HG02870 (cell line): Measurements from ENCODE around the gene OR52E4.

Experiments used
- ATAC-seq: cut with Tn5 transposase; IDR thresholded peaks from one replicate; pipeline ENCODE4 v1.9.1; 2021; ENCODE audit warnings: mild to moderate bottlenecking, moderate library complexity; ENCODE audit not compliant: unreplicated experiment

OR52E4 gene

DNA sequence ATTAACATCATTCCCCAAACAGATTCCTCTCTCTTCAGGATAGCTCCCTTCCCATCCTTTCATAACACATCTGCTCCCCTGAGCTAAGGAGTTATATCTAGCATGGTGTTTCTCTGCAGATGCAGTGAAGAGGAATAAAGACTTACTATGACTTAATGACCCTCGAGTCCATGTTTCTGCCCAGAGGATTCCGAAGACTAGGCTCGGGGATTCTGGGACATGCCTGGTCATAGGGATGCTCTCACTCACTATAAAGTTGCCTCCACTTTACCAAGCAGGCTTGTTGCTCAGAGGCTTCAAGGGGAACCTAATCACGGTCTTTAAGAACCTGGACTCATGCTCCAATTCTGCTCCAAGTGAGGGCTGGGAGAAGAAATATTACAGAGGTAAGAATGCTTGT, at the start of gene OR52E4:
Gene OR52E4 (plus strand): TSS at position 301 of the 400 bp plus-strand sequence. CDS start 3,664 bp downstream, outside the sequence.
- no peak for ATAC-seq

DNA sequence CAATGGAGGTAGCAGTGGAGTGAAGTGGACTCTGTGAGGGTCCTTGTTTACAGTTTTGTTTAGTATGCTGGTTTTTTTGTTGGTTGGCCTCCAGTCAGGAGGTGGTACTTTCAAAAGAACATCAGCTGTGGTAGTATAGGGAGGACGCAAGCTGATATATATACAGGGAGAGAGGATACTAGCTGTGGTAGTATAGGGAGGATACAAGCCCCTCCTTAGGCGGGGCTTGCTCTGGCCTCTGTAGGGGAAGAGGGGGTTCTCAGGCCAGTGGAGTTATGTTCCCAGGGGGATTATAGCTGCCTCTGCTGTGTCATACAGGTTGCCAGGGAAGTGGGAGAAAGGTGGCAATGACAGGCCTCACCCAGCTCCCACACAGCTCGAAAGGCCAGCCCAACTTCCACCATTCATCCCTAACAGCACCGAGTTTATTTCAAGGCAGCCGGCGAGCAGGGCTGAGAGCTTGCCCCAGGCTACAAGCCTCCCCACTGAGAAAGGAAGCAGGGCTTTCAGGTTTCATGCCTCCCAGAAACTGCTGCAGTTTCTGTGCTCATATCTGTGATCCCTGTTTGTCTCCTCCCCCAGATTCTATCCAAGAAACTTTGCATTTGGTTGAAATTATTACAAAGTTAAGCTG, 49.1 kb upstream of the OR52E4 start:
- no peak for ATAC-seq

DNA sequence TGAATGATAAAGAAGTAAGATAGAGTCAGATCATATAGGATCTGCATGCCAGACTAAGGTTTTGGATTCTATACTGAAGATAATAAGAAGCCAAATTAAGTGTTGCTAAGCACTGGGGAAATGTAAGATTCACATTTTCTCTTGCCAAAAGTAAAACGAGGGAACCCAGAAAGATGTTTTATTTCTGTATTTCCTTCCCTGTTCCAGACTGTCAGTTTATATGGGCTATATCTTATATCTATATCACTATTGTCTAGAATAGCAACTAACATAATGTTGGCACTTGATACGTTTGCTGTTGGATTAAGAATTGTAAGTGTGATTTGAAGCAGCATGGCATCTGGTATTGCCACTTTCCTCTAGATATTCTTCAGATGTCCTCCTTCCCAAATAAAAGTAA, 47.0 kb upstream of the OR52E4 start:
- no peak for ATAC-seq

DNA sequence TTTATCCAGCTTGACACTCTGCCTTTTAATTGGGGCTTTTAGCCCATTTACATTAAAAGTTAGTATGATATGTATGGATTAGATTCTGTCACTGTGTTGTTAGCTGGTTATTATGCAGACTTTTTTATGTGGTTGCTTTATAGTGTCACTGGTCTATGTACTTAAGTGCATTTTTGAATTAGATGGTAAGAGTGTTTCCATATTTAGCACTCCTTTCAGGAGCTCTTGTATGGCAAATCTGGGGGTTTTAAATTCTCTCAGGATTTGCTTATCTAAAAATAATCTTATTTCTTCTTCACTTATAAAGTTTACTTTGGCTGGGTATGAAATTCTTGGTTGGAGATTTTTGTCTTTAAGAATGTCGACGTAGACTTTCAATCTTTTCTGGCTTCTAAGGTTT, 42.7 kb upstream of the OR52E4 start:
- no peak for ATAC-seq

DNA sequence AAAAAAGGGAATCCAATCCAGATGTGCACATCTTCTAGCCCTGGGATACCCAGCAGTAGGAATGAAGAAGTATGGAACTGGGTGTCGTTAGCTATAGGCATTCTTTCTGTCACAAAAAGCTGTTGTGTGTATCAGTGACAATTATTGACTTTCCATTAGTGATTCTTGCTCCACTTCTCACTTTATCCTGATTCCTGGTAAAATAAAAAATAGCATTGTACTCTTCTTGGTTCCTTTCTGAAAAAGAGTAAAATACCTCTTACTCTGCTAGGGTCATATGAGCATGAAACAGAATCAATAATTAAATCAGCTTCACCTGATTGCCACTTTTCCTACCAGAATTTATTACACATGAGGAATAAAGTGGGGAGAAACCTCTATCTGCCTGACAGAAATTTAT, 38.6 kb upstream of the OR52E4 start, which contains the start of gene OR52E6:
Gene OR52E6 (minus strand): TSS at position 101 of the 400 bp plus-strand sequence. CDS start 0 bp downstream, at position 101.
- no peak for ATAC-seq

DNA sequence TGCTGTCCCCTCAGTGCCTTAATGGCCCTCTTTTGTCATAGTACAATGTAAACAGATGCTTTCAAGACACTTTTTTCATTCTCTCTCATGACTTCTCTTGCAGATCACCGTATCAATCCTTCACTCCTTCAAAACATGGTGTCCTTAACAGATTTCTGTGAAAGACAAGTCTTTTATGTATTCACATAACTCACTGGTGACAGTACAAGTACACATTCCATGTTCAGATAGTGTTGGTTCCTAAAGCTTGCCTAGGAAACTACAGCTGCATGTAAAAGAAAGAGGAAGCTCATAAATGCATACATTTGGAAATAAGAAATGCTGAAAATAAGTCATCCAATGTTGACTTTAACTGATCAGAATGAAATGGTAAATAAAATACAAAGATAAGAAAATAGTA, 33.7 kb upstream of the OR52E4 start:
- ATAC-seq: no peak

DNA sequence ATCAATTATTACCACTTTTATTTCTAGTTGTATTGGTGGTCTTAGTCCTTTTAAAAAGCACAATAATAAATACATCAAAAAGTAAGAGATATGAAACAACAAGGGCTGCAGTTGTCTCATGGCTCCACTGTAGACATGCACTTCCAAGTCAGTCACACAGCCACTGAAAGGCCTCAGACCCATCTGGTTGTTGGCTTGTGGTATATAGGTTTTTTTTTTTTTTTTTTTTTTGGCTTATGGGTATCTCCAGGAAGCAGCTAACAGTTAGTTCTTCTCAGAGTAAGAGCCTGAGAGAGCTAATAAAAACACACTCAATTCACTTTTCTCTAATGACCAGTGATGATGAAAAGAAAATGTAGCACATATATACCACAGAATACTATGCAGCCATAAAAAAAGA, 32.7 kb upstream of the OR52E4 start:
- ATAC-seq: no peak

DNA sequence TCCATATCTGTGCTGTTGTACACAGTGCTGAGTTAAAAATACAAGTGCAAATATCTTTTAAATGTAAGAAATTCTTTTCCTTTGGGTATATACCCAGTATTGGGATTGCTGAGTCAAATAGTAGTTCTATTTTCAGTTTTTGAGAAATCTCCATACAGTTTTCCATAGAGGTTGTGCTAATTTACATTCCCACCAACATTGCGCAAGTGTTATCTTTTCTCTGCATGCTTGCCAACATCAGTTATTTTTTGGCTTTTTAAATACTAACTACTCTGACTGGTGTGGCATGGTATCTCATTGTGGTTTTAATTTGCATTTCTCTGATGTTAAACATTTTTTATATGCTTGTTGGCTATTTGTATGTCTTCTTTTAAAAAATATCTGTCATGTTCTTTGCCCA, 29.4 kb upstream of the OR52E4 start:
- ATAC-seq: no peak

DNA sequence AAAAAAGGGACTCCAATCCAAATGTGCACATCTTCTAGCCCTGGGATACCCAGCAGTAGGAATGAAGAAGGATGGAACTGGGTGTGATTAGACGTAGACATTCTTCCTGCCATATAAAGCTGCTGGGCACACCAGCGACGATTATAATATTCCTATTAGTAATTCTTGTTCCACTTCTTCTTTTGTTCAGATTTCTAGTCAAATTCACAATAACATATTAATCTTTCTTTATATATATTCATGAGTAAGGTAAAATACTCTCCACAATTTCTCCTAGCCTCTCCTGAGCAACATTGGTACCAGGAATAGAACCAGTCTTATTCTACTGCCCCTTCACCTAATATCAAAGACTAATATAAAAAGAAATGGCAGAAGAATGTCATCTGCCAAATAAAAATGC, 22.8 kb upstream of the OR52E4 start, which contains the start of gene OR52E8:
Gene OR52E8 (minus strand): TSS at position 101 of the 400 bp plus-strand sequence. CDS start 0 bp downstream, at position 101.
- ATAC-seq: no peak

DNA sequence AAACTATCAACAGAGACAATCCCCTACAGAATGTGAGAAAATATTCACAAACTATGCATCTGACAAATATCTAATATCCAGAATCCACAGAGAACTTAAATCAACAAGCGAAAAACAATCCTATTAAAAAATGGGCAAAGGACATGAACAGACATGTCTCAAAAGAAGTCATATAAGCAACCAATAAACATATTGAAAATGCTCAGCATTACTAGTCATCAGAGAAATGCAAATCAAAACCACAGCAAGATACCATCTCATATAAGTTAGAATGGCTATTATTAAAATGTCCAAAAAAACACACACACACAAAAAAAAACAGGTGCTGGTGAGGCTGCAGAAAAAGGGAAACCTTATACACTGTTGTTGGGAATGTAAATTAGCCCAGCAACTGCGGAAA, 14.6 kb upstream of the OR52E4 start:
- no peak for ATAC-seq

DNA sequence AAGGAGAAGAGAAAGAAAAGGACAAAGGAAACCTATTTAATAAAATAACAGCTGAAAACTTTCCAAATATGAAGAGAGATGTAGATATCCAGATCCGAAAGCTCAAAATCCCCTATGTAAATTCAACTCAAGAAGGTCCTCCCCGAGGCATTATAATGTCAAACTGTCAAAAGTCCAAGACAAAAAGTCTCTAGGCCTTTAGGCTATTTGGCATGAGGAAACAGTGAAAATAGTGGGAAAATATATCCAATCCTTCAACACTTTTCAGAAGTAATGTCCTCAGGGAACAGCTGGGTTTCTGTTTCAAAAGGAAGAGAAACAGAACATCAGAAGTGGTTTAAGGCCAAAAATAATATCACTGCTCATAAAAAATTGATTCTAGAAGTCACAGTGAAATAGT, 1.9 kb upstream of the OR52E4 start:
- no peak for ATAC-seq

DNA sequence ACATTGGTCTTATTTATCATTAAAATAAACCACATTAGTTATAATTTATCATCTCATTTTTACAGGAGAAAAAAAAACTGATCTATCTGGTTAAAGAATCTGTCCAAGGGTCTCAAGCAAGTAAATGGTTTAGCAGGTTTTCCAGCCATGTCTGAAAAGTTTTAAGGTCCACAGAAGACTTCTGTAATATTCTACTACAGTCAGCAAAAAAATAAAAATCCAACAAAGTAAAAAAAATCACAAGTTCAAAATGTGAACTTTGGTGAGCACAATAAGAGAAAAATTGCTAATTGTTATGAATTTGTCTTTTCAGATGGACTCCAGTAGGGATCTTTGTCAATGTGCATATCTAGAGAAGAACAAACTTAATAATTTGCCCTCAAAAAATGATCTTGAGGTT, 1.3 kb downstream of the OR52E4 start:
- ATAC-seq: no peak

DNA sequence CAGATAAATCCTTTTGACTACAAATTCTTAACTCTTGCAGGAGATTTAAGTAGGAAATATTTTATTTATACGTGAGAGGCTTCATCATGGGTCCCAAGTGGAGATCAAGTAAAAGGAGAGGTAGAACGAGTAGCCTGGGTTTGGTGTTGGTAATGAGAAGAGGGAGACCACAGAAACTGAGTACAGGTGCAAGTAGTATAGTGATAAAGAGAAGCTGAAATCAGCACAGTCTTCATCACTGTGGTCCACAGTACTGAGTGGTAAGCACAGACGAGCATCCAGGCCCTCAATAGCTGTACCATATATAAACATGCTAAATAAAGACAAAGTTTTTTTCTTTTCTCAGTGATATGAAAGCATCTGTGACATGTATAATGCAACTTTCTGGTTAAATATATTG, 6.7 kb downstream of the OR52E4 start:
- no peak for ATAC-seq

DNA sequence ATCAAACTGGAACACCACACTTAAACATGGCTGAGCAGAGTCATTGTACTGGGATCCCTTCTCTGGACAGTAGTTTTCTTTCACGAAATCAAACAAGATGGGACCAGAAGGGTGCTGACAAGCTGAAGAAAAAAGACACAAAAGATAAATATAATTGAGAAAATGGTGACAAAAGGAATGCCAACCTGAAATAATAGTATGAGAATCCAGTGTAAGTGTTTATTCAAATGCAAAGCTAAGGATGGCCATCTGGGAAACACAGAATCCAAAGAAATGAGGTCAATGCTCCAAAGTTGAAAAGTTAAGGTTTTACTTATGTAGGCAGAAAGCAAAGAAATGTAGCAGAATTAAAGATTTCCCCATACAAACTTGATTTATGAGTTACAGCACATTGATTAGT, 7.2 kb downstream of the OR52E4 start:
- no peak for ATAC-seq

DNA sequence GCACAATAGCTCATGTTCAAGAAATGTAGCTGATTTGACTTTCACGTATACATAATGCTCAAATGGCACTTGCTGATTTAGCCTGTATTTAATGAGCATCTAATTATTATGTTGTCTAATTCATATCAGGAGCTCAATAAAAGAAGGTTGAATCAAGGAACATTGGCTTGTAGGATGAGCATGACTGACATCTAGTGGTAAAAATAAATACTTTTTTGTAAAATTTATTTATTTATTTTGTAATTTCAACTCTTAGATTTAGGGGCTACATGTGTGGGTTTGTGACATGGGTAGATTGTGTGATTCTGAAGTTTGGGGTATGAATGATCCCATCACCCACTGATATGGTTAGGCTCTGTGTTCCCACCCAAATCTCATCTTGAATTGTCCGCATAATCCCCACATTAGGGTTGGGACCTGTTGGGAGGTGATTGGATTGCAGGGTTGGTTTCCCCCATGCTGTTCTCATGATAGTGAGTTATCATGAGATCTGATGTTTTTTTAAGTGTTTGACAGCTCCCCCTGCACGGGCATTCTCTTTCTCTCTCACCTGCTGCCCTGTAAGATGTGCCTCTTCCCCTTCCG, 10.9 kb downstream of the OR52E4 start:
- no peak for ATAC-seq

DNA sequence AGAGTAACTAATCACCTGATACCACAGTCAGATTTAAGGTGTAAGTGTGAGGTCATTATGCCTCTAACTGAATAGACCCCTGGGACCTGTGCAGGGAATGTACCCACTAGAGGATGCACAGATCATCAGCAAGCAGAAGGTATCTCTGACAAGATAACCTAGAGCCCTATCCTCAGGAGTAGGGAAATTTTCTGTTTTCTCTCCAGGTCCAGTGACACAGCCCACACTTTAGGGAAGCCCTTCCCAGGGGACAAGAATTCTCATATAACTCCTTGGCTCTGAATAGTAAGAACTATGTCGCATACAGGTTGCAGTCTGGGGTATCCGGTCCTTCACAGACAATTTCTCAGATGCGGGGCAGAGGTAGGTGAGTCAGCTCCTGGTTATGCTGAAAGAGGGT, 12.5 kb downstream of the OR52E4 start, which contains the start of gene OR52E5:
Gene OR52E5 (plus strand): TSS at position 301 of the 400 bp plus-strand sequence. CDS start 7,569 bp downstream, outside the sequence.
- ATAC-seq: no peak

DNA sequence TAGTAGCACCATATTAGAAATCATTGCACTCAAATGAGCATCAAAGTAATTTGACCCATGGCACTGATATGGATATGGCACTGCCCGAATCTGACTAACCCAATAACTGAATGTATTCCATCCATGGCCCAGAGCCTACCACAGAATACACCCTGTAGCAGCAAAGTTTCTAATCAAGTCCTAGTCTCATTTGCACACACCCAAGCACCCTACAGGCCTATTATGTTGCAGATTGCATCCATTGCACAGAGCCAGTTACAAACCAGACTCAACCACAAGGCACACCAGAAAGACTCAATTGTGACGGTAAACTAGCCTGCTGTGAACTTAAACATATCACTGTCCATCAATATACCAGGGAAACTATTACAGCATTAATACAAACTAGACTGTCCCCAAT, 19.1 kb downstream of the OR52E4 start:
- no peak for ATAC-seq

DNA sequence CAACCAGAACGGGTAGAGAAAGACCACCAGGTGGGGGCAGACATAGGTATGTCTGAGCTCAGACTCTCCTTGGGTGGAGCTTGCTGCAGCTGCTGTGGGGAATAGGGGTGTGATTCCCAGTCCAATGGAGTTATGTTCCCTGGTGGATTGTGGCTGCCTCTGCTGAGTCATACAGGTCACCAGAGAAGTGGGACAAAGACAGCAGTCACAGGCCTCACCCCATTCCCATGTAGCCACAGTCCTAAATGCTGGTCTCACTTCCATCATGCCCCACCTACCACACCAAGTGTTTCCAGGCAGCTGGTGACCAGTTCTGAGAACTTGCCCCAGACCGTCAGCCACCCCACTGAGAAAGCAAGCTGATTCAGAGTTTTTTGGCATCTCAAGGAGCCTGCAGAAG, 30.1 kb downstream of the OR52E4 start:
- ATAC-seq: no peak

DNA sequence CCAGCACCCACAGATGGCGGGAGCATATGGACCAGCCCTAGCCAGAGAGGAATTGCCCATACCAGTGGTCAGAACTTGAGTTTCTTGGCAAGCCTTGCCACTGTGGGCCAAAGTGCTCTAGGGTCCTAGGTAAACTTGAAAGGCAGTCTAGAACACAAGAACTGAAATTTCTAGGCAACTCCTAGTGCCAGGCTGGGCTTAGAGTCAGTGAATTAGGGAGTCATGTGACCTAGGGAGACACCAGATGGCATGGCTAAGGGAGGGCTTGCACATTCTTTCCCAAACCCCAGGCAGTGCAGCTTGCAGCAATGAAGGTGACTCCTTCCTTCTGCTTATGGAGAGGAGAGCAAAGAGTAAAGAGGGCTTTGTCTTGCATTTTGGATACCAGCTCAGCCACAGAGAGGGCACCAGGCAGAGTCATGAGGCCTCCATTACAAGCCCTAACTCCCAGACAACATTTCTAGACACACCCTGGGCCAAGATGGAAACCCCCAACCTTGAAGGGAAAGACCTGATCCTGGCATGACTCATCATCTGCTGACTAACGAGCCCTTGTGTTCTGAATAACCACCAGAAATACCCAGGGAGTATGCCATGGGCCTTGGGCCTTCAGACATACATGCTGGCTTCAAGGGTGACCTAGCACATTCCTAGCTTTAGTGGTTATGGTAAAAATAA, 42.5 kb downstream of the OR52E4 start:
- peak; percentile 89 for ATAC-seq

DNA sequence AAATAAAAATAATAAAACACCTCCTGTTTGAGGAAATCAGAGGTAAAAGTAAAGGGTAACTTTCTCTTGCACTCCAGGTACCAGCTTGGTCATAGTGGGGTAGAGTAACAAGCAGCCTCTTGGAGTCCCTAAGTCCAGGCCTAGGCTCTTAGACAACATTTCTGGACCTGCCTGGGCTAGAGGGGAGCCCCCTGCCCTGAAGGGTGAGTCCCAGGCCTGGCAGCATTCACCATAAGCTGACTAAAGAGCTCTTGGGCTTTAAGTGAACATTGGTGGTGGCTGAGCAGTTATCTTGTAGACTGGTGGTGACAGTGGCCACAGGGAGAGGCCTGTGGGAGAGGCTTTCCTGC, 43.0 kb downstream of the OR52E4 start:
- ATAC-seq: peak; percentile 41

DNA sequence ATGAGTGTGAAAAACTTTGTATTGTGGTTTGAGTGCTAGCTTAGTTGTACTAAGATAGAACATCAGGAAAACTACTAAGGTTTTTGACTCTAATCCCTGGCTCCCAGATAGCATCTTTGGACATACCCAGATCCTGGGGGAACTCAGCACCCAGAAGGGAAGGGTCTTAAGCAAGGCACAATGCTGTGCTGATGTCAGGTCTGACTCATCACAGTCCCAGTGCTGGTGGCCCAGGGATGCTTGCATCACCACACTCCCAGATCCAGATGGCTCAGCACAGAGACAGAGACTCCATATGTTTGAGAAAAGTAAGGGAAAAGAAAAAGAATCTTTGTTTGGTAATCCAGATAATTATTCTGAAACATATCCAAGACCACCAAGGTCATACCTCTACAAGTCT, 43.4 kb downstream of the OR52E4 start:
- peak; percentile 12 for ATAC-seq

DNA sequence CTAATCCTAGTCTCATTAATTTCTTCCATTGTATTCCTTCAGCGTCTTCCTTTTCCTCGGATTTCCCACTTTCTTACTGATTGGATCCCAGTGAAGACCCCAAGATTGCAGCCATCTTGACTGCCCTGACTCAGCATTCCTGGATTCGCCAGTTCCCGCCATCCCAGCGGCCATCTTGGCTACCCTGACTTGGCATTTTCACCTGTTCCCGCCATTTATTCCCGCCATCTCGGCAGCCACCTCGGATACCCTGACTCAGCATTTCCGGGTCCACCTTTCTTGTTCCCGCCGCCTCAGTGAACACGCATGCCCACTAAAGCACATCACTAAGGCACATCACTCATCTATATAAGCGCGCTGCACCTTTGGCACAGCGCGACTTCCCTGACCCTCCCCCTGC, 47.8 kb downstream of the OR52E4 start:
- ATAC-seq: no peak
